ENCODE data around the gene COX11. TPM values are rescaled to one million over a fixed set of nuclear protein-coding genes. Genes with fewer than 3 reads are reported as not detected.

Gene COX11
- total and polyA plus RNA-seq, 8 donors = 12.6 to 29.1 (median 17.8) TPM

DNA sequence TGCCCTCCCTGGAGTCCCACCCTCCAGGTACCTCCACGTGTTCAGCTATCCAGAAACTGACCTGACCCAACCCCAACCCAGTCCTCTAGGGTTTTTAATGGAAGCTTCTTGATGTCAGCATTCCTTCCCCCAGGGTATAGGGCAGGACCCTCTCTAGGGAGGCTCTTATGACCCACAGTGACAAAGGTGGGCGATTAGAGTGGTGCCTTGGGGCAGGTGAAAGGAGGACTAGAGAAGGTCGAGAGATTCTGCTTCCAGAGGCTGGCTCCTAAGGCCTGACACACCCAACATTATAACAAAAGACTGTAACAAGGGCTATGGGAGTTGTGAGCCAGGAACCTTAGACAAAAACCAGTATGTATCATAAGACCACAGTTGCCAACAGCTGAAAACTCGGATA, 17.2 kb downstream of the COX11 start:
- DNase-seq (no peak), FAIRE-seq (no peak), ATAC-seq (no peak)
- peaks cover 0 to 28% (median 0%) of the 10 kb centered on the region in 3 donors for H3K36me3 ChIP-seq
- H3K4me1 ChIP-seq = no peaks in the 10 kb centered on the region
- H3K4me3 ChIP-seq = no peak overlapping the region
- WGBS, 2 donors = 72 to 78% methylated on average over 4 of the region's 4 CpGs
- no peaks in the 10 kb centered on the region for H3K27me3 ChIP-seq
- no peak overlapping the region for H3K27ac ChIP-seq
- TF ChIP-seq, protein P1, sequence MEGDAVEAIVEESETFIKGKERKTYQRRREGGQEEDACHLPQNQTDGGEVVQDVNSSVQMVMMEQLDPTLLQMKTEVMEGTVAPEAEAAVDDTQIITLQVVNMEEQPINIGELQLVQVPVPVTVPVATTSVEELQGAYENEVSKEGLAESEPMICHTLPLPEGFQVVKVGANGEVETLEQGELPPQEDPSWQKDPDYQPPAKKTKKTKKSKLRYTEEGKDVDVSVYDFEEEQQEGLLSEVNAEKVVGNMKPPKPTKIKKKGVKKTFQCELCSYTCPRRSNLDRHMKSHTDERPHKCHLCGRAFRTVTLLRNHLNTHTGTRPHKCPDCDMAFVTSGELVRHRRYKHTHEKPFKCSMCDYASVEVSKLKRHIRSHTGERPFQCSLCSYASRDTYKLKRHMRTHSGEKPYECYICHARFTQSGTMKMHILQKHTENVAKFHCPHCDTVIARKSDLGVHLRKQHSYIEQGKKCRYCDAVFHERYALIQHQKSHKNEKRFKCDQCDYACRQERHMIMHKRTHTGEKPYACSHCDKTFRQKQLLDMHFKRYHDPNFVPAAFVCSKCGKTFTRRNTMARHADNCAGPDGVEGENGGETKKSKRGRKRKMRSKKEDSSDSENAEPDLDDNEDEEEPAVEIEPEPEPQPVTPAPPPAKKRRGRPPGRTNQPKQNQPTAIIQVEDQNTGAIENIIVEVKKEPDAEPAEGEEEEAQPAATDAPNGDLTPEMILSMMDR (IDR thresholded peaks at IDR 0.05) = no peak
- no peaks in the 10 kb centered on the region for H3K9me3 ChIP-seq
- intact Hi-C loops (cut with DNase I) = no loop called here

DNA sequence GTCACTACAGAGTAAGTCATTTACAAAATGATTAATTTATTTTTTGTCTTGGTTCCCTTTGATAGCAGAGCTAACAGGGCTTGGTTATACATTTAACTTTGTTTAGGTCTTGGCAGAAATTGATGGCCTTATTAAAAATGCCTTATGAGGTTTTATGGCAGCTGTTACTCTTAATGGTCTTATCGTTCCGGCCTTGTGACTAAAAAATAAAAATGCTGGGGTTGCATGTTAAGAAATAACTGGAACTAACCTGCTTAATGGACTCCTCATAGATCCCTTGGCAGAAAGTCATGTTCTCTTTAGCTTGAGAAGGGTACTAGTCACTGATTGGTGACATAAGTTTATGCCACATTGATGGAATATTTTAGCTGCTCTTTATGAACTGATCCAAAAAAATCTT, 18.3 kb downstream of the COX11 start:
- H3K9me3 ChIP-seq = no peaks in the 10 kb centered on the region
- FAIRE-seq = no peak
- no peaks in the 10 kb centered on the region for H3K4me1 ChIP-seq
- ATAC-seq = peak in 2 of 4 donors; percentile 45 to 47
- DNase-seq = no peak
- H3K36me3 ChIP-seq = peaks cover 0 to 28% (median 0%) of the 10 kb centered on the region in 3 donors
- no peak overlapping the region for H3K27ac ChIP-seq
- no peak overlapping the region for H3K4me3 ChIP-seq
- WGBS, 2 donors = 55 to 60% methylated on average over 2 of the region's 2 CpGs
- H3K27me3 ChIP-seq = no peaks in the 10 kb centered on the region
- TF ChIP-seq, protein P1 (IDR thresholded peaks at IDR 0.05) = no peak
- intact Hi-C loops (cut with DNase I) = no loop called here

DNA sequence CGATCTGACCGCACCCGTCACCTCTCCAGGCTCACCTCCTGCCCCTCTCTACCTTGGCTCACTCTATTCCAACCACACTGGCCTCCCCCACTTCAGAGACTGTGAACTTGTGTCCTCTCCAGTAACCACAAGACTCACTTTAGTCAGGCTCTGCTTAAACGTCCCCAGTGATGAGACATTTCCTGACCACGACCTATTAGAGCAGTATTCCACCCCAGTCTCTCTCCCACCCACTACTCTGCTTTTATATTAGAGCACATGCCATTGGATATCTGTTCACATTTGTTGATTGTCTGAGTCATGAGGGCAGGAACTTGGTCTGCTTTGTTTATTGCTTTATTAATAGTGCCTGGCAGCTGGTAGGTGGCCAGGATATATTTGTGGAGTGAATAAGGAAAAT, 20.1 kb downstream of the COX11 start:
- Histone ChIP-seq H3K4me3 (no peak overlapping the region), H3K36me3 (peaks cover 0 to 28% (median 0%) of the 10 kb centered on the region in 3 donors), H3K27ac (no peak overlapping the region), H3K4me1 (no peaks in the 10 kb centered on the region), H3K27me3 (no peaks in the 10 kb centered on the region), H3K9me3 (no peaks in the 10 kb centered on the region)
- TF ChIP-seq, protein P1 (IDR thresholded peaks at IDR 0.05) = no peak
- peak in 1 of 4 donors; percentile 42 for ATAC-seq
- WGBS, 2 donors = 81 to 84% methylated on average over 5 of the region's 5 CpGs
- DNase-seq = no peak
- no peak for FAIRE-seq
- intact Hi-C loops (cut with DNase I) = no loop called here

DNA sequence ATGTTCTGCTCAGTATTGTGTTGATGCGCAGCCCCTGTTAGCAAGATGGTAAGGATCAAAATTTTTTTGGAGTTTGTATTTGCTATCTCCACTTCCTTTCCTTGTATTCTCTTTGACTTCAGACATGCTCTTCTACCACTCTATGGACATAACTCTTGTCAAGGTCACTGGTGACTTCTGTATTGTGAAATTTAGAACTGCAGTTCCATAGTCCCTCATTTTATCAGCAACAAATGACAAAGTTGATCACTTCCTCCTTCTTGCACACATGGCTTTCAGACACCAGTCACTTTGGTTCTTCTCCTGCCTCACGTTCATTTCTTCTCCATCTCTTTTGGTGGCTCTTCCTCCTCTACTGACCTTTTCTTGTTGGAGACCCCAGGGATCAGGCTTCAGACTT, 21.1 kb downstream of the COX11 start:
- Histone ChIP-seq H3K4me1 (no peaks in the 10 kb centered on the region), H3K4me3 (no peak overlapping the region), H3K27ac (no peak overlapping the region), H3K36me3 (peaks cover 0 to 28% (median 0%) of the 10 kb centered on the region in 3 donors), H3K27me3 (no peaks in the 10 kb centered on the region), H3K9me3 (no peaks in the 10 kb centered on the region)
- FAIRE-seq (no peak), ATAC-seq (no peak), DNase-seq (no peak)
- intact Hi-C loops (cut with DNase I) = no loop called here
- TF ChIP-seq, protein P1 (IDR thresholded peaks at IDR 0.05) = no peak
- WGBS, 2 donors = 92% methylated on average over 2 of the region's 2 CpGs

DNA sequence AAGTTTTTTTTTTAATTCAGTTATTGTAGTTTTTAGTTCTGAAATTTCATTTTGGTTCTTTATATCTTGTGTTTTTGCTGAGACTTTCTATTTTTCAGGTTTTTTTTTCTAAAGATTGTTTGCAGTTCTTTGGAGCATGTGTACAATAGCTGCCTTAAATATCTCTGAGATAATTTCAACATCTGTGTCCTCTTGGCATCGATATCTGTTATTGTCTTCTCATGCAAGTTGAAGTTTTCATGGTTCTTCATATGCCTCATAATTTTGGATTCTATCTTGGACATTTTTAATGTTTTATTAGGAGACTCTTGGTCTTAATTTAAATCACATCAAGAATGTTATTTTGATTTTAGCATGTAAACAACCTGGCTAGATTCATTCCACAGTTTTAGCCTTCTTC, 22.8 kb downstream of the COX11 start:
- Histone ChIP-seq H3K4me3 (no peak overlapping the region), H3K9me3 (no peaks in the 10 kb centered on the region), H3K27me3 (no peaks in the 10 kb centered on the region), H3K4me1 (no peaks in the 10 kb centered on the region), H3K36me3 (peaks cover 0 to 19% (median 0%) of the 10 kb centered on the region in 3 donors), H3K27ac (no peak overlapping the region)
- TF ChIP-seq, protein P1 (IDR thresholded peaks at IDR 0.05) = no peak
- intact Hi-C loops (cut with DNase I) = no loop called here
- ATAC-seq = no peak
- no peak for DNase-seq
- FAIRE-seq = no peak
- 87% methylated on average over 1 of the region's 1 CpG for WGBS, 2 donors
